Mucosa of stomach (tissue), 1 donor: ENCODE data around the gene TOM1L2.

Source experiments
- H3K27me3 ChIP-seq: one replicate; pipeline ENCODE4 v1.7.0; 2013; ENCODE audit warnings: mild to moderate bottlenecking, low read length; ENCODE audit not compliant: control insufficient read depth, insufficient read depth
- H3K36me3 ChIP-seq: one replicate; pipeline ENCODE4 v1.7.0; 2013; ENCODE audit warnings: low read length; ENCODE audit not compliant: control insufficient read depth, insufficient read depth
- H3K4me1 ChIP-seq: one replicate; pipeline ENCODE4 v1.7.0; 2013; ENCODE audit warnings: mild to moderate bottlenecking, low read length; ENCODE audit not compliant: control insufficient read depth, insufficient read depth
- H3K4me3 ChIP-seq: one replicate; pipeline ENCODE4 v1.7.0; 2013; ENCODE audit warnings: low read length
- H3K9ac ChIP-seq: one replicate; pipeline ENCODE4 v1.7.0; 2013; ENCODE audit warnings: mild to moderate bottlenecking, low read length, moderate library complexity
- H3K9me3 ChIP-seq: one replicate; pipeline ENCODE4 v1.7.0; 2013; ENCODE audit warnings: mild to moderate bottlenecking, low read length, moderate library complexity; ENCODE audit not compliant: control insufficient read depth
- donor health status: Pancreatic carcinoma.

TOM1L2 gene

DNA sequence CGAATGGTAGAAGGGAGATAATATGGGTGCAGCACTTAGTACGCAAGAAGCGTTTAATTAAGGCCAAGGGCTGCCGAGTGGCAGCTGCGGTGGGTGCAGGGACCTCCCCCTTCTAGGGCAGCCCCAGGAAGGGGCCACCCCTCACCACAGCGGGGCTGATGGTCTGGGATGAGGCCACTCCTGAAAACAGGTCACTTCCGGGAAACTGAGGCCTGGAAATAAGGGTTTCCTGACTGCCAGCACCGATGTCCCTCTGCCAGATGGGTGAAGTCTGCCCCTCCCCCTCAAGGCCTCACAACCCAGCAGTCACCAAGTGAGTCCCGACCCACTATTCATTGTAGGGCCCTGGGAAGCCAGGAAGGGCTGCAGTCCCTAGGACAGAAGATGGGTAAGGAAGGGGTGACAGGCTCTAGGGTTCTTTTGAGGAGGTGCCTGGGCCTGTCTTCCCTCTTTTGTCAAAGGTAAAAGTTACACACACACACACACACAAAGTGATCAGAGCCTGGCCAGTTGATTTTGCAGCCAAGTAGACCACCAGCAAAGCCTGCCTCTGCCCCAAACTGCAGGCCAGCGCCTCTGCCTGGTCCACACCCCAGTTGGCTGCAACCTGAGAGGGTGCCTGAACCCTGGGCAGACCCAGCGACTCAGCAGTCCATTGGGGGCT, 147.9 kb downstream of the TOM1L2 start:
- Histone ChIP-seq H3K4me3 (no peak overlapping the region), H3K4me1 (peaks cover 69% of the 10 kb centered on the region), H3K27me3 (no peaks in the 10 kb centered on the region), H3K9ac (peak overlapping the region; percentile 32), H3K9me3 (no peaks in the 10 kb centered on the region), H3K36me3 (peaks cover under 1% of the 10 kb centered on the region)

- no peaks in the 10 kb centered on the region for H3K27me3 ChIP-seq
- H3K4me1 ChIP-seq: peaks cover 75% of the 10 kb centered on the region
- H3K36me3 ChIP-seq: peaks cover 3% of the 10 kb centered on the region
- H3K4me3 ChIP-seq: no peak overlapping the region
- no peaks in the 10 kb centered on the region for H3K9me3 ChIP-seq
- peak overlapping the region; percentile 44 for H3K9ac ChIP-seq
Measured at GRCh38 chr17:17823433-17824118, 148.6 kb downstream of the TOM1L2 start.

DNA sequence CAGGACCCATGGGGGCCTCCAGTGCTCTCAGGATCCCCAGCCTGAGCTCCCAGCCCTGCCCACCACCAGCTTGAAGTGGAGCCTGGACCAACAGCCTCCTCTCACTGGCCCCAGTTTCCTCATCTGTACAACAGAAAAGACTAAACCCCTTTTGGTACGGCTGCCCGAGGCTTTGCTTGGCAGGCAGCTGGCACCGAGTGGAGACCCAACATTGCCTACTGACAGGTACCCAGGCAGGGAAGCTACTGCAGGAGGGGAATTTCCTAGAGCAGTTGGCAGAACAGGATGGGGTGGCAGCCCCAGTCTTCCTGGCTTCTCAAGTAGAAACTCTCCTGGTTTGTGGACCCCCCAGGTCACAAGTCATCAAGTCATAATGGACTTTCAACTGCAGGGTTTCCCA, 149.6 kb downstream of the TOM1L2 start:
- Histone ChIP-seq H3K4me1 (peaks cover 85% of the 10 kb centered on the region), H3K36me3 (peaks cover 6% of the 10 kb centered on the region), H3K27me3 (no peaks in the 10 kb centered on the region), H3K4me3 (peak overlapping the region; percentile 12), H3K9me3 (no peaks in the 10 kb centered on the region), H3K9ac (peak overlapping the region; percentile 44)

GRCh38 chr17:17822189-17822588, 150.0 kb downstream of the TOM1L2 start:
- Histone ChIP-seq H3K9ac (peak overlapping the region; percentile 44), H3K36me3 (peaks cover 9% of the 10 kb centered on the region), H3K9me3 (no peaks in the 10 kb centered on the region), H3K4me3 (peak overlapping the region; percentile 12), H3K27me3 (no peaks in the 10 kb centered on the region), H3K4me1 (peaks cover 87% of the 10 kb centered on the region)

- Histone ChIP-seq H3K4me3 (no peak overlapping the region), H3K9me3 (no peaks in the 10 kb centered on the region), H3K4me1 (peaks cover 78% of the 10 kb centered on the region), H3K27me3 (no peaks in the 10 kb centered on the region), H3K36me3 (peaks cover 12% of the 10 kb centered on the region), H3K9ac (no peak overlapping the region)
Measured at GRCh38 chr17:17820463-17821158, 151.6 kb downstream of the TOM1L2 start.

DNA sequence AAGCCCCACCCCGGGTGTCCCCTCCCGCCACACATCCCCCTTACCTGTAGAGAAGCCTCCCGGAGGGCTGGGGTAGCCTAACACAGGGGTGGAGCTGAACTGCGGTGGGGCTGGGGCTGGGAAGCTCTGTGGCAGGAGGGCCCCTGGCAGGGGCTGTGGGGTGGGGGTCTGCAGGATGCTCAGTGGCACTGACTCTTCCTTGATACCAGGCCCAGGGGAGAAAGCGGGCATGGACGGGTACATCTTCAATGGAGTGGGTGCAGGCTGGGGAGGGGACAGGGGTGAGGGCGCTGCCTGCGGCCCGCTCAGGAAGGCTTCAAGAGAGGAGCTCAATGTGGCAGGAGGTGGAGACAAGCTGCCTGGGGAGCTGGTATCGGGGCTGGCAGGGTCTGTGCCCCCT, 152.2 kb downstream of the TOM1L2 start:
- Histone ChIP-seq H3K9me3 (no peaks in the 10 kb centered on the region), H3K4me1 (peaks cover 72% of the 10 kb centered on the region), H3K4me3 (no peak overlapping the region), H3K36me3 (peaks cover 12% of the 10 kb centered on the region), H3K27me3 (no peaks in the 10 kb centered on the region), H3K9ac (no peak overlapping the region)

GRCh38 chr17:17819561-17819995, 152.6 kb downstream of the TOM1L2 start:
- peaks cover 68% of the 10 kb centered on the region for H3K4me1 ChIP-seq

DNA sequence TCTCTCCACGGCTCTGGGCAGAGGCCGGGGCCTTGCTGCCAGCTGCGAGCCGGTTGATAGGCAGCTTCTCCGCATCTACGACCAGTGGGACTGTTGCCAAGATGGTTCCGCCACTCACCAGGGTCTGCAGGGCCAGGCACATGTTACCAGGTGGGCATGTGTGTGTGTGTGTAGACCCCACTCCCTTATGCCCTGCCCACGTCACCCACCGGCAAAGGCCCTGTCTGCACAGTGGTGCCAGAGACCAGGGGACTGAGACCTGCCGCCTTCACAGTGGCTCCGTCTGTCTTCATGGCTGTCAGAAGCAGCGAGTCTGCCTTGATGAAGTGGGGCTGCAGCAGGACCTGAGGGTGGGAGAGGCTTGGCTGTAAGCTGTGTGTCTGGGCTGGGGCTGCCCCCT, 153.1 kb downstream of the TOM1L2 start:
- Histone ChIP-seq H3K36me3 (peaks cover 15% of the 10 kb centered on the region), H3K9ac (no peak overlapping the region), H3K4me1 (peaks cover 63% of the 10 kb centered on the region), H3K9me3 (no peaks in the 10 kb centered on the region), H3K4me3 (no peak overlapping the region), H3K27me3 (no peaks in the 10 kb centered on the region)

More at GRCh38 chr17:17819561-17819995, 152.6 kb downstream of the TOM1L2 start:
- H3K36me3 ChIP-seq: peaks cover 14% of the 10 kb centered on the region
- H3K27me3 ChIP-seq: no peaks in the 10 kb centered on the region
- no peaks in the 10 kb centered on the region for H3K9me3 ChIP-seq
- no peak overlapping the region for H3K9ac ChIP-seq
- H3K4me3 ChIP-seq: no peak overlapping the region

DNA sequence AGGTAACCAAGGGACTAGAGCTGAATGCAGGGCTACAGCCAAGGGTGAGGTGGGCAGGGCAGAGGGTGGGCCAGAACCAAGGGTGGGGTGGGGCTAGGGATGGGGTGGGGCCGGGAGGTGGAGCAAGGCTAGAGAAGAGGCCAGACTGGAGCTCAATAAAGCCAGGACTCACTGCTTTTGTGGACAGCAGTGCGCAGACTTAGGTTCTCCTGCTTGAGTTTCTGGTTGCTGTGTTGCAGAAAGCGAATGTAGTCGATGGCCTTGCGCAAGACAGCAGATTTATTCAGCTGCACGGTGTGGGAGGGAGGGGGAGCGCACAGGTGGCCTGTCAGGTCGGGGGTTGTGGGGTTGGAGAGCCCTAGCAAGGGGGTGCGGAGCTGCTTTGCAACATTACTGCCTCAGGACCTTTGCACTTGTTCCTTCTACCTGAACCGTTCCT, 154.1 kb downstream of the TOM1L2 start:
- H3K9ac ChIP-seq: no peak overlapping the region
- H3K9me3 ChIP-seq: no peaks in the 10 kb centered on the region
- peaks cover 57% of the 10 kb centered on the region for H3K4me1 ChIP-seq
- peaks cover 15% of the 10 kb centered on the region for H3K36me3 ChIP-seq
- H3K27me3 ChIP-seq: no peaks in the 10 kb centered on the region
- no peak overlapping the region for H3K4me3 ChIP-seq

GRCh38 chr17:17817552-17817947, 154.7 kb downstream of the TOM1L2 start:
- Histone ChIP-seq H3K36me3 (peaks cover 15% of the 10 kb centered on the region), H3K4me3 (no peak overlapping the region), H3K4me1 (peaks cover 55% of the 10 kb centered on the region), H3K9ac (no peak overlapping the region), H3K27me3 (no peaks in the 10 kb centered on the region), H3K9me3 (no peaks in the 10 kb centered on the region)

GRCh38 chr17:17816831-17817551, 155.2 kb downstream of the TOM1L2 start:
- Histone ChIP-seq H3K27me3 (no peaks in the 10 kb centered on the region), H3K9me3 (no peaks in the 10 kb centered on the region), H3K4me3 (no peak overlapping the region), H3K36me3 (peaks cover 15% of the 10 kb centered on the region), H3K4me1 (peaks cover 55% of the 10 kb centered on the region), H3K9ac (no peak overlapping the region)
